ENCODE results near the gene ANKRD40. TPM values are rescaled to one million over a fixed set of nuclear protein-coding genes. Genes with fewer than 3 reads are reported as not detected.

The ANKRD40 gene
- total and polyA plus RNA-seq, 9 of the 15 experiments (the other 6 are each of a cell fraction or from before 2014, with no cell fraction given), result 9.0 to 28.9 (median 27.7) TPM

- TF ChIP-seq POU5F1 (IDR thresholded peaks at IDR 0.05; ENCODE audit: borderline replicate concordance, low read depth, low read length, partially characterized antibody) (peak; percentile 61), LEF1 (IDR thresholded peaks at IDR 0.05) (no peak), TCF7L2 (IDR thresholded peaks at IDR 0.05; ENCODE audit: low read depth, low read length) (0 out of 2 replicates have a peak, but pooled peaks have one; percentile 19), E2F8 (IDR thresholded peaks at IDR 0.05; ENCODE audit: low read depth, partially characterized antibody) (no peak), MED1 (CRISPR knock-in tag; IDR thresholded peaks at IDR 0.05; ENCODE audit: borderline replicate concordance) (no peak), NFE2 (IDR thresholded peaks at IDR 0.05; ENCODE audit: low read depth) (peak; percentile 54), POLR2G (IDR thresholded peaks at IDR 0.05; ENCODE audit: low read depth, low read length) (peak; percentile 88), TRIM24 (IDR thresholded peaks at IDR 0.05) (peak in 1 of 2 experiments; percentile 95; a peak in 2 of 4 replicates), RREB1 (CRISPR knock-in tag; IDR thresholded peaks at IDR 0.05) (peak; percentile 16; the same call in 1 of the 2 replicates), ZNF274 (IDR thresholded peaks at IDR 0.05; ENCODE audit: borderline replicate concordance, low read depth, low read length) (no peak; the same call in 1 of the 2 replicates), UBTF (IDR thresholded peaks at IDR 0.05; ENCODE audit: borderline replicate concordance in 1 of 2, low read depth in 2 of 2, low read length in 2 of 2) (peak; percentile 98), CBFA2T2 (conservative IDR thresholded peaks at IDR 0.05) (0 out of 2 replicates have a peak, but pooled peaks have one; percentile 17), ID3 (CRISPR knock-in tag; IDR thresholded peaks at IDR 0.05) (no peak), ID3 (tag; IDR thresholded peaks at IDR 0.05) (peak; percentile 5; the same call in 1 of the 2 replicates), ESRRA (IDR thresholded peaks at IDR 0.05; ENCODE audit: borderline replicate concordance, low read depth) (peak; percentile 42; the same call in 1 of the 2 replicates), HMG20B (CRISPR knock-in tag; IDR thresholded peaks at IDR 0.05) (no peak)
These were observed at the start of gene ANKRD40 (continued) for GRCh38 chr17:50707289-50708049.
